A549 (cell line): ENCODE data around the gene RTL9. TPM values are rescaled to one million over a fixed set of nuclear protein-coding genes. Genes with fewer than 3 reads are reported as not detected.

Source experiments
- ATAC-seq, 2 experiments: fragments of 200-7000 bp in 1 of 2; fragments of >200 bp in 1 of 2; cut with Nextera tagmentation in 1 of 2; cut with Tn5 transposase in 1 of 2; 3 replicates each; pipeline versions ENCODE4 v1.8.0 to v1.9.1; 2018 to 2020; ENCODE audit warnings: mild to moderate bottlenecking in 1 of 2, moderate library complexity in 1 of 2
- CTCF ChIA-PET: fragments of 300-600 bp; sonication (Branson Sonifier 250); formaldehyde crosslinking; extraction: SDS; loops from one replicate; lab custom pipeline; 2021; ENCODE audit warnings: antibody characterized with exemption, inconsistent platforms; lab: Yijun Ruan, JAX
- POLR2A ChIA-PET: fragments of 350-600 bp; formaldehyde crosslinking; extraction: SDS; loops from one replicate; lab custom pipeline; 2021; ENCODE audit warnings: antibody characterized with exemption, inconsistent platforms; lab: Yijun Ruan, JAX
- DNase-seq, 2 experiments: peaks; one replicate each; pipeline versions ENCODE4 v3.0.0 to v3.0.0-alpha.2; 2011 to 2016; ENCODE audit warnings: low read depth in 1 of 2, low spot score in 1 of 2
- FAIRE-seq: peaks from 2 replicates; lab custom pipeline; 2011; peaks lifted over from hg19 to GRCh38; lab: Jason Lieb, UNC
- H3K27ac ChIP-seq, 2 experiments: fragments of >200 bp; sonication (Bioruptor Twin); formaldehyde crosslinking; 3 replicates each; pipeline ENCODE4 v1.5.1; 2016 to 2017
- H3K4me1 ChIP-seq: fragments of >200 bp; sonication (Bioruptor Twin); formaldehyde crosslinking; 3 replicates; pipeline ENCODE4 v1.6.1; 2016
- H3K4me2 ChIP-seq: fragments of >200 bp; sonication (Bioruptor Twin); formaldehyde crosslinking; 3 replicates; pipeline ENCODE4 v1.6.1; 2016
- H3K4me3 ChIP-seq: fragments of >200 bp; sonication (Bioruptor Twin); formaldehyde crosslinking; 3 replicates; pipeline ENCODE4 v1.5.1; 2016
- H3K9me3 ChIP-seq: fragments of >200 bp; sonication (Bioruptor Twin); formaldehyde crosslinking; 3 replicates; pipeline ENCODE4 v1.6.1; 2016
- CEBPB ChIP-seq, 2 experiments: fragments of >200 bp in 1 of 2; sonication (Bioruptor Twin) in 1 of 2; formaldehyde crosslinking in 1 of 2; IDR thresholded peaks; 2 replicates each; pipeline ENCODE4 v1.6.1; 2012 to 2016
- CHD2 ChIP-seq: fragments of 150-350 bp; IDR thresholded peaks from 2 replicates; pipeline ENCODE4 v1.6.1; 2014; ENCODE audit warnings: low read length; ENCODE audit not compliant: partially characterized antibody
- CHD4 ChIP-seq: fragments of 200-600 bp; sonication (generic); IDR thresholded peaks from 2 replicates; pipeline ENCODE4 v1.6.1; 2016; ENCODE audit warnings: antibody characterized with exemption, mild to moderate bottlenecking, borderline replicate concordance
- CTCF ChIP-seq: fragments of >200 bp; sonication (Bioruptor Twin); formaldehyde crosslinking; IDR thresholded peaks from 3 replicates; pipeline ENCODE4 v1.5.1; 2016
- E2F6 ChIP-seq: IDR thresholded peaks from 2 replicates; pipeline ENCODE4 v1.6.1; 2012; ENCODE audit warnings: low read depth, borderline replicate concordance
- ESRRA ChIP-seq: fragments of 150-350 bp; IDR thresholded peaks from 2 replicates; pipeline ENCODE4 v1.6.1; 2014; ENCODE audit warnings: mild to moderate bottlenecking, low read length, borderline replicate concordance
- FOSB ChIP-seq: fragments of 250-450 bp; sonication (Bioruptor Pico); IDR thresholded peaks from 2 replicates; pipeline ENCODE4 v1.5.0; 2020; ENCODE audit warnings: mild to moderate bottlenecking, moderate library complexity
- FOSL2 ChIP-seq, 2 experiments: fragments of 450-650 bp in 1 of 2; fragments of >200 bp in 1 of 2; sonication (Bioruptor Twin) in 1 of 2; formaldehyde crosslinking; IDR thresholded peaks; 2 replicates each; pipeline versions ENCODE4 v1.5.0 to v1.6.1; 2016 to 2020; ENCODE audit warnings: mild to moderate bottlenecking in 1 of 2, moderate library complexity in 1 of 2
- GATA3 ChIP-seq: IDR thresholded peaks from 2 replicates; pipeline ENCODE4 v1.6.1; 2012; ENCODE audit warnings: borderline replicate concordance
- HDAC2 ChIP-seq: fragments of 200-600 bp; sonication (generic); IDR thresholded peaks from 2 replicates; pipeline ENCODE4 v1.6.1; 2016
- HEYL ChIP-seq: fragments of 250-450 bp; sonication (Bioruptor Pico); IDR thresholded peaks from 2 replicates; pipeline ENCODE4 v1.8.0; 2021; ENCODE audit warnings: mild to moderate bottlenecking, moderate library complexity
- HMGXB4 ChIP-seq: fragments of 250-450 bp; sonication (Bioruptor Pico); IDR thresholded peaks from 2 replicates; pipeline ENCODE4 v1.5.0; 2021; ENCODE audit warnings: mild to moderate bottlenecking, moderate library complexity, borderline replicate concordance
- HOXB13 ChIP-seq: fragments of 250-450 bp; sonication (Bioruptor Pico); IDR thresholded peaks from 2 replicates; pipeline ENCODE4 v1.5.0; 2020; ENCODE audit warnings: low read depth, mild to moderate bottlenecking, moderate library complexity
- JUN ChIP-seq, 2 experiments: fragments of >200 bp; sonication (Bioruptor Twin); formaldehyde crosslinking; IDR thresholded peaks; 2 replicates in 1 of 2; 3 replicates in 1 of 2; pipeline ENCODE4 v1.6.1; 2016 to 2017
- KDM5A ChIP-seq: fragments of 200-600 bp; sonication (generic); IDR thresholded peaks from 2 replicates; pipeline ENCODE4 v1.6.1; 2016; ENCODE audit warnings: antibody characterized with exemption, mild to moderate bottlenecking
- NFE2L2 ChIP-seq: fragments of 150-350 bp; conservative IDR thresholded peaks from 2 replicates; pipeline ENCODE4 v1.6.1; 2014; ENCODE audit warnings: low read length
- NPAS2 ChIP-seq: fragments of 250-450 bp; sonication (Bioruptor Pico); IDR thresholded peaks from 2 replicates; pipeline ENCODE4 v1.8.0; 2022; ENCODE audit warnings: mild to moderate bottlenecking, moderate library complexity, borderline replicate concordance
- NR3C1 ChIP-seq: fragments of >200 bp; sonication (Bioruptor Twin); formaldehyde crosslinking; IDR thresholded peaks from 3 replicates; pipeline ENCODE4 v1.6.1; 2017
- POLR2A ChIP-seq: IDR thresholded peaks from 2 replicates; pipeline ENCODE4 v1.6.1; 2012; ENCODE audit warnings: mild to moderate bottlenecking, low read length
- RAD21 ChIP-seq, 2 experiments: fragments of >200 bp in 1 of 2; sonication (Bioruptor Twin) in 1 of 2; formaldehyde crosslinking in 1 of 2; IDR thresholded peaks in 1 of 2; conservative IDR thresholded peaks in 1 of 2; 2 replicates in 1 of 2; 3 replicates in 1 of 2; pipeline ENCODE4 v1.6.1; 2012 to 2018; ENCODE audit warnings: inconsistent platforms in 1 of 2
- RARB ChIP-seq: fragments of 250-450 bp; sonication (Bioruptor Pico); IDR thresholded peaks from 2 replicates; pipeline ENCODE4 v1.8.0; 2021; ENCODE audit warnings: mild to moderate bottlenecking, moderate library complexity
- USF2 ChIP-seq: fragments of 450-650 bp; IDR thresholded peaks from 2 replicates; pipeline ENCODE4 v1.6.1; 2014; ENCODE audit warnings: antibody characterized with exemption
- ZC3H11A ChIP-seq: fragments of 450-650 bp; IDR thresholded peaks from 2 replicates; pipeline ENCODE4 v1.6.1; 2014; ENCODE audit warnings: antibody characterized with exemption, mild to moderate bottlenecking
- ZFP36 ChIP-seq: fragments of 450-650 bp; IDR thresholded peaks from 2 replicates; pipeline ENCODE4 v1.6.1; 2014; ENCODE audit warnings: borderline replicate concordance; ENCODE audit not compliant: partially characterized antibody
- WGBS: methylation state at CpG from one replicate; pipeline ENCODE4 v1.1.6; 2017; ENCODE audit errors: missing lambda C conversion rate; 5-methylcytosine and 5-hydroxymethylcytosine counted together
- polyA plus RNA-seq, 4 experiments: library from polyadenylated mRNA; depleted of rRNA in 3 of 4; stranded (reverse); fragments of >200 nt; fragmentation: RNase III in 1 of 4; extraction: RNeasy Plus Mini Kit Qiagen cat#74134 plus additional on column Dnase treatment in 1 of 4; gene quantifications; 2 replicates in 3 of 4; 3 replicates in 1 of 4; pipeline ENCODE4 v1.2.3, GENCODE V29; 2011 to 2017

RTL9 gene
- polyA plus RNA-seq, 2 of the 4 experiments (the other 2 are of a cell fraction), result 0.04 to 0.06 TPM

GRCh38 chrX:110374559-110374958, 15.9 kb downstream of the RTL9 start:
- FAIRE-seq, result no peak
- TF ChIP-seq NR3C1 (no peak), NFE2L2 (no peak), CEBPB (IDR thresholded peaks at IDR 0.05) (no peak), ESRRA (no peak), NPAS2 (CRISPR knock-in tag) (no peak), JUN (IDR thresholded peaks at IDR 0.05) (no peak), GATA3 (no peak), KDM5A (no peak), POLR2A (no peak), CHD2 (no peak), E2F6 (no peak), HOXB13 (no peak)
- DNase-seq, result no peak
- no peak overlapping the region for H3K27ac ChIP-seq
- CTCF ChIA-PET, result interaction anchor here (2.3 kb wide), 1 partner anchor 8 kb away, joined by 5 read pairs; no protein-coding TSS in a partner anchor
- ATAC-seq, result no peak
- POLR2A ChIA-PET, result no interaction called here
- H3K4me1 ChIP-seq, result no peaks in the 10 kb centered on the region
- no peaks in the 10 kb centered on the region for H3K9me3 ChIP-seq
- no peak overlapping the region for H3K4me3 ChIP-seq
- H3K4me2 ChIP-seq, result no peak overlapping the region
- WGBS, result 39% methylated on average over 1 of the region's 1 CpG

- FAIRE-seq, result no peak
- Histone ChIP-seq H3K4me3 (no peak overlapping the region), H3K4me2 (no peak overlapping the region), H3K4me1 (peaks cover 7% of the 10 kb centered on the region; the same call in 1 of the 3 replicates), H3K9me3 (no peaks in the 10 kb centered on the region), H3K27ac (no peak overlapping the region)
- no peak for TF ChIP-seq FOSL2 (IDR thresholded peaks at IDR 0.05)
- no peak for TF ChIP-seq FOSL2 (CRISPR knock-in tag; IDR thresholded peaks at IDR 0.05)
- no peak for TF ChIP-seq RAD21 (conservative IDR thresholded peaks at IDR 0.05 in 1 of 2, IDR thresholded peaks at IDR 0.05 in 1 of 2)
- TF ChIP-seq RARB (CRISPR knock-in tag), result no peak
- TF ChIP-seq CTCF, result no peak
- TF ChIP-seq HMGXB4 (CRISPR knock-in tag), result no peak
- no peak for TF ChIP-seq FOSB (CRISPR knock-in tag)
- no peak for TF ChIP-seq JUN (IDR thresholded peaks at IDR 0.05)
- no peak for TF ChIP-seq KDM5A
- TF ChIP-seq HEYL (CRISPR knock-in tag), result no peak
- TF ChIP-seq ZFP36, result no peak
- TF ChIP-seq ZC3H11A, result no peak
- no peak for TF ChIP-seq CHD4
- TF ChIP-seq ESRRA, result no peak
- no peak for TF ChIP-seq USF2
- no peak for TF ChIP-seq HDAC2
- no peak for DNase-seq
- ChIA-PET POLR2A (no interaction called here), CTCF (no interaction called here)
- no peak for ATAC-seq
- 39% methylated on average over 2 of the region's 2 CpGs for WGBS
These were observed 22.6 kb downstream of the RTL9 start for GRCh38 chrX:110381216-110381615.
